LNCaP clone FGC (cell line): ENCODE measurements around the gene PADI1.

Source experiments
- DNase-seq: peaks from one replicate; pipeline ENCODE4 v3.0.0-alpha.2; 2011; ENCODE audit warnings: low read depth
- H3K4me3 ChIP-seq: 2 replicates; pipeline ENCODE4 v1.5.1; 2011; ENCODE audit warnings: mild to moderate bottlenecking, low read depth, low read length, control low read depth
- CTCF ChIP-seq: IDR thresholded peaks from 2 replicates; pipeline ENCODE4 v1.5.1; 2012; ENCODE audit warnings: mild to moderate bottlenecking; ENCODE audit not compliant: control insufficient read depth, insufficient read depth; ENCODE audit errors: extremely low read depth

Gene PADI1

GRCh38 chr1:17210176-17210575 is 5.2 kb downstream of the PADI1 start:
- no peak overlapping the region for H3K4me3 ChIP-seq
- no peak for TF ChIP-seq CTCF
- no peak for DNase-seq

- no peak for TF ChIP-seq CTCF
- no peak overlapping the region for H3K4me3 ChIP-seq
- no peak for DNase-seq
Measured at GRCh38 chr1:17211377-17211776, 6.4 kb downstream of the PADI1 start.

GRCh38 chr1:17212009-17212408 is 7.1 kb downstream of the PADI1 start:
- no peak for DNase-seq
- no peak overlapping the region for H3K4me3 ChIP-seq

GRCh38 chr1:17212487-17213121 is 7.7 kb downstream of the PADI1 start:
- DNase-seq = no peak
- H3K4me3 ChIP-seq = no peak overlapping the region
- TF ChIP-seq CTCF = no peak

More at GRCh38 chr1:17212009-17212408, 7.1 kb downstream of the PADI1 start:
- TF ChIP-seq CTCF = no peak

- H3K4me3 ChIP-seq = no peak overlapping the region
- TF ChIP-seq CTCF = no peak
- DNase-seq = no peak
Measured at GRCh38 chr1:17213148-17213781, 8.3 kb downstream of the PADI1 start.

- no peak for DNase-seq
- TF ChIP-seq CTCF = no peak
- no peak overlapping the region for H3K4me3 ChIP-seq
Measured at GRCh38 chr1:17213782-17214148, 8.8 kb downstream of the PADI1 start.
